Stimulated activated CD4-positive, alpha-beta T cell treated with anti-CD3 and anti-CD28 coated beads, Interleukin-15, amount 100 ng/mL, for 1 hour (primary cell): ENCODE measurements around the gene SH2D7.

Source experiments
- DNase-seq, 2 donors: peaks; one replicate each; pipeline ENCODE4 v3.0.0-alpha.2; 2020; ENCODE audit warnings: low read depth in 1 of 2, low spot score in 1 of 2

Gene SH2D7

GRCh38 chr15:78092261-78093041 is at the start of gene SH2D7:
Gene SH2D7, plus strand, starts transcription at chr15:78092561. Its CDS starts 24 bp downstream, at chr15:78092585.
- DNase-seq, result no peak

GRCh38 chr15:78044407-78045155 is 47.8 kb upstream of the SH2D7 start:
- DNase-seq, result no peak

DNA sequence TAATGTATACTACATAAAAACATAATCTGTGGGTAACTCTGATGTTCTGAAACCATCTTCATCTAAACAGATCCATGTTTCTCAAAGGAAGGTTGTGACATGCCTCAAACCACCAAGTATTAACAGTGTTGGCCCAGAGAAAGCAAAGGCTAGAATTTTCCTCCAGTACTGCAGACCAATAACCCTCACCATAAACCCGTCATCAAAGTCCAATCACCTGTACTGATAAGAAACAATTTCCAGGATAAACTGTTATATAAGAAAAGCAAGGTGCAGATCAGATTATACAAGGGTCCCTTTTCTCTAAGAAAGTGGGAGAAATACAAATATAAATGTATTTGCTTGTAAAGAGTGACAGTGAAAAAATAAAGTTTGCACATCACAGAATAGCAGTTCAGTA is 47.2 kb upstream of the SH2D7 start:
- no peak for DNase-seq

DNA sequence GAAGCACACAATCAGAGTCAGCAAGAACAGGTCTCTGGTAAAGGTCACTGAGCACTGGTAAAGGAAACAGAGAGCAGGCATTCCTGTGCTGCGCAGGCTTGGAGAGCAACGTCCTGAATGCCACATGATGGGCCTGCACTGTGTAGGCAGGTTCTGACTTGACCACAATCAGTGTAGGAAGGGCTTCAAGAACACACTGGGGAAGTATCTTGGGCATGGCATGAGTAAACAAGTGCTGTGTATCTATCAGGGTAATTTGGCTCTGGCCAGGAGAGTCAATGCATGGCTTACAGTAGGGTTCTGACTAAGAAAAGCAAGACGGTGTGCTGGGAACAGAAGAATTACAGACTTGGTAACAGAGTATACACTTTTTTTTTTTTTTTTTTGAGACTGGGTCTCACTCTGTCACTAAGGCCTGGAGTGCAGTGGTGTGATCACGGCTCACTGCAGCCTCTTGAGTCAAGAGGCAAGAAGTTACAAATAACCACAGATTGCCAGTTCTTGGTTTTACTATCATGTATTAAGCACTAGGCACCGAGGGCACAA is 45.5 kb upstream of the SH2D7 start:
- no peak for DNase-seq

DNA sequence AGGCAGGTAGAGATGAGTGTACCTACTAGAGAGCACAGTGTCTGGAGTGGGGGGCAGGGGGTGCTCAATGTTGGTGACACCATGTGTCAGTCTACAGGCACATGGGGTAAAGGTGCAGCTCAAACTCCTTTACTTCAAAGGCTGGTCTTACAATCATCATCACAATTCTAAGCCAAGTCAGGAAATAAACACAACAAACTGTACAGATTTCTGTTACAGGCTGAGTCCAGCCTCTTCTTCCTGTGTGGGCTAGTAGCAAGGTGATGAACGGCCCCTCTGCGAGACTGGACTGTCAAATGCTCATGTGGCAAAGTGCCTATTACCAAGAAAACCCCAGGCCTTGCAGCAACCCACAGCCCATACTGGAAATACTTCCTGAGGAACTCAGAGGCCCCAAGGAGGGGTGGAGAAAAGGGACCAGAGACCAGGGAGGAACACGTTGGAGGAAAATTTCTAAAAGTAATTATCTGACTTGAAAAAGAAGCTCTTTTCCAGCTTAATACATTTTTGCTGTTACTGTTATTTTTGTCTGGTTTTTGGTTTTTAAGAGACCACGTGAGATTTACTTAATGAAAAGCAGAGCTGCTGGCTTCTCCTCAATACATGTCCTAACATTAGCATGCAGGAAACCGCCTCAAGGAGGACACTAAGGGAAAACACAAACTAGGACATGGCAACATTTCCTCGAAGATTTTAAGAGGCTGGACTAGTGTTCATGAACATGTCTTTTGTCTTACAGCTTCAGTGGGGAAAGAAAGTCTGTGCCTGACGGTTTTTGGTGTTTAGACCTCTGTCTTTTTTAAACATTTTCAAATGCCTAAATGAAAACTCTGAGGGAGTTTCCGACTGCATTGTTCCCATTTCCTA is 44.4 kb upstream of the SH2D7 start:
- DNase-seq, result no peak

DNA sequence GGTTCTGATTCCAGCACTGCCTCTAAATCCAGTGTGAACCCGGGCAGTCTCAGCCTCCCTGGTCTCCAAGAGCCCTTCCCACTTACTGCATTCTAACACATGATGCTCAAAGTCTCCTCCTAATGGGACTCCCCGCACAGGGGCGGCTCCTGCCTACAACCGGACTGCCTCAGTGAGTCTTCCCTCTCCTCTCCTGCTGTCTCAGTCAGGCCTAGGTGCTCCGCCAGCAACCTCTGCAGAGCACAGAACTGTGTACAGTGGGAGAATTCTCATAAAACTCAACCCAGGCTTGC is 43.8 kb upstream of the SH2D7 start:
- DNase-seq, result no peak

- no peak for DNase-seq
Measured at GRCh38 chr15:78049691-78050440, 42.5 kb upstream of the SH2D7 start.

- DNase-seq, result no peak
Measured at GRCh38 chr15:78050441-78050809, 41.9 kb upstream of the SH2D7 start.

DNA sequence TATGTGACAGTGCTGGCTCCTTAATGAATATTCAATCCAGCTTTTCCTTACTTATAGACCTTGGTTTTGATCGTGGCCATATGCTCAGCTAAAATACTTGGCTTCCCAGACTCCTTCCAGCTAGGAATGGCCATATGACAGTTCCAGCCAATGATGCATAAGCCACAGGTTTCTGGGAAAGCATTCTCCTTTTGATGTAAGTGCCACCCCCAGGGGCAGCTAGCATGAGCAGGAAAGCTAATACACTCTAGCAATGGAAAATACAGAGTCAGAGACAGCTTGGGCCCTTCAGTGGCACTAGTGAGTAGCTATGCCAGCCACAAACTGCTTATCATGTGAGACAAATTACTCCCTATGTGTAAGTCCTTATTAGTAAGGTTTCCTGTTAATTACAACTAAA is 41.5 kb upstream of the SH2D7 start:
- no peak for DNase-seq

- no peak for DNase-seq
Measured at GRCh38 chr15:78051596-78051995, 40.8 kb upstream of the SH2D7 start.

GRCh38 chr15:78052001-78052401 is 40.4 kb upstream of the SH2D7 start:
- DNase-seq, result no peak

DNA sequence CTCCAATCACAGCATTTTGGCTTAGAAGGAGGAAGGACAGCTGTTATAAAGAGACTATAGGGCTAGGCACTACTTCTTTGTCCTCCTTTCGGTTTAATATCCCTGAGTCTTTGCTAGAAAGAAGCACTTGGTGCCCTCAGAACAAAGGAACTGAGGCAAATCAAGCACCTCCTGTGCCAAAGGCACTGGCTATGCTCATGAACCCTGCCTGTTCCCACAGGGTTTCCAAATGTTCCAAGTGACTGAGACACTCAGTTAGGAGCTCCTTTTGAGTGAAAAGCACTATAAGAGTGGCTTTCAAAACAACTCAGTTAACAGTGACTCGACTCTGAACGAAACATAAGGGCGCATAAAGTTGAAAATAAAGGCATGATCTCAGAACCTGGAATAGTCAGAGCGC is 39.8 kb upstream of the SH2D7 start:
- no peak for DNase-seq

DNA sequence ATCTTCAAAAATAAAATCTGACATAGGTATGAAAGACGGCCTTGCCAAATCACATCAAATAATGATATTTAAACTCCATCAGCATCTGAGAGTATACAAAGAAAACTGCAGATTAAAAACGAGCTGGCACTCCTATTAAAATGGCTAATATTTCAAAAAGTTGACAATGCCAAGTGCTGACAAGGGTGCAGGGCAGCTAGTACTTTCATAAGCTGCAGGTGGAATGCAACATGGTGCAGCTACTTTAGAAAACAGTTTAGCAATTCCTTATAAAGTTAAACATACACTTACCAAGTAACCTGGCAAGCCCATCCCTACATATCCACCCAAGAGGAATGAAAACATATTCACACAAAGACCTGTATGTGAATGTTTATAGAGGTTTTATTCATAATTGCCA is 37.8 kb upstream of the SH2D7 start:
- DNase-seq, result no peak

GRCh38 chr15:78054966-78055365 is 37.4 kb upstream of the SH2D7 start:
- DNase-seq, result no peak

GRCh38 chr15:78055919-78056713 is 36.2 kb upstream of the SH2D7 start:
- DNase-seq, result no peak

DNA sequence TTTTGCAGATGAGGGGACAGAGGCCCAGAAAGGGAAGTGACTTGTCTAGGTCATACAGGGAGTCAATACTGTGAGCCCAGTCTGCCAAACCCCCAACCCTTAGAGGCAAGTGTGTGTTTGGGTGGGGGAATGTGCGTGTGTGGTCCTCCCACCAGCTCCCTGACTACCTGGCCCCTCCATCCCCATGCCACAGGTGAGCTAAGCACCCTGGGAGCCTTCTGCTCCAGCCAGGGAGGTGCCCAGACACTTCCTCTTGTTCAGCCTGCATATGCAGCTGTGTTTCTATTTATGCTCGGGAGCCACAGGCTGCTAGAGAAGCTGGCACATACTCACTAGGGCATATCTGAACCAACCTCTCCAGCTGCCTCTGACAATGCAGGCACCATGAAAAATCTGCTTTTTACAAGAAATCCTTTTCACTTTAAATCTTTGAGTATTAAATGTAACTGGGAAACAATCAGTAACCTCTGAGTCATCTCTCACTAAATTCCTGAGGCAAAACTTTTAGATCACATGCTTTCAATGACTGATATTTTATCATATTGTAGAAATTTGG is 35.6 kb upstream of the SH2D7 start:
- DNase-seq, result no peak

- DNase-seq, result no peak
Measured at GRCh38 chr15:78057803-78058202, 34.6 kb upstream of the SH2D7 start.

DNA sequence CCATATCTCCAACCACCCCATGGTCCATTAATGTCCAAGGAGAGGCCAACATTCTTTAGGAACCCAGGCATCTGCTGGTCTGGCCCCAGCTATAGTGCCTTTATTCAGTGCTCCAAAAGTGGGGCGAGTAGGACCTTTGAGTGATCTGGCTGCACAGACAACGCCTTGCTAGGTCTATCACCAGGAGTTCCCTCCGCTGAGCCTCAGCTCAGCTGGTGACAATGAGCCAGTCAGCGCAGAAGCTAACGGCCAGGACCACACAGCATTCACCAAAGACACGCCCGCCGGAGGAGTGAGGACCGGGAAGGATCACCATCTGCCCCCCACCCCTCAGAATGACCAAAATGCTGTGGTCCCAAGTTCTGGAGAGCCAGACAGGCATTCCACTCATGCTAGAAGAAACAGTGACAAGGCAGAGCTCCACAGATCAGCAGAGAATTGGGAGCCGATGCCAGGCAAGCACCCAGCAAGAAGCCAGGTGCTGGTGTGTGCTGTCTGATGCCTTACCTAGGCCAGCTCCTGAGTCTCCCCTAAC is 33.9 kb upstream of the SH2D7 start:
- no peak for DNase-seq

DNA sequence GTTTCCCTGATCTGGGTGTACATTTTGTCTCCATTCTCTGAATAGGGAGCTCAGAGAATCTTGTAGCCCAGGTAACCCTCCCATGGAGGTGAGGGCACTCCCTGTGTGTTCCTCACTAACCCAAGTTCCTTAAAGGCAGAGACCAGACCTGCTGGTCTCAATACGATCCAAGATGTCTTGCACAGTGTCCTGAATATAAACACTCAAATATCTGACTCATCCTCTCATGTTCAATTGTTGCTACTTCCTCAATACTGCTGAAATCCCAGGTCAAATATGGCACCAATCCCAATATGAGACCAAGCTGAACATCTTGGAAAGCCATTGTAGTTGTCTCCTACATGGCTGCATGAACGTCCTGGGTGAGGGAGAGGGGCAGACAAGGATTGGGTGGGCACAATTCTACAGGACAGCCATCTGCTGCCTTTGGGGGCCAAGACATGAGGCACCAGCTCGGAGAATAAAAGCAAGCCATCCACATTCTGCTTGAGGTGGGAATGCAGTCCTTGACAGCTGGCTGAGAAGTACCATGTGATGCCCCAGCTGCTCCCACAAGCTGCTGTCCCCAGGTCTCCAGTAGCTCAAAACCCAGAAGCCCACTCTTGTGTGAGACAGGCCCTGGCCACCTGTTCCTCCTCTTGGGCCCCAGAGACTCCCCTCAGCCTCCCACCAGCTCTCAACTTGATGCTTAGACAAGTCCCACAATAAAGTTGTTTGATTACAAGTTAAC is 33.1 kb upstream of the SH2D7 start:
- DNase-seq, result no peak
